NCI-H1417 treated with DMSO at 0.1 percent for 48 hours (cell line): ENCODE data around the gene CCPG1.
A peak's percentile ranks its signal among the peaks of the same experiment; 100 is the strongest.

Source experiments
- DNase-seq: peaks from one replicate; lab custom pipeline; 2025; lab: John Stamatoyannopoulos, UW

CCPG1 gene

DNA sequence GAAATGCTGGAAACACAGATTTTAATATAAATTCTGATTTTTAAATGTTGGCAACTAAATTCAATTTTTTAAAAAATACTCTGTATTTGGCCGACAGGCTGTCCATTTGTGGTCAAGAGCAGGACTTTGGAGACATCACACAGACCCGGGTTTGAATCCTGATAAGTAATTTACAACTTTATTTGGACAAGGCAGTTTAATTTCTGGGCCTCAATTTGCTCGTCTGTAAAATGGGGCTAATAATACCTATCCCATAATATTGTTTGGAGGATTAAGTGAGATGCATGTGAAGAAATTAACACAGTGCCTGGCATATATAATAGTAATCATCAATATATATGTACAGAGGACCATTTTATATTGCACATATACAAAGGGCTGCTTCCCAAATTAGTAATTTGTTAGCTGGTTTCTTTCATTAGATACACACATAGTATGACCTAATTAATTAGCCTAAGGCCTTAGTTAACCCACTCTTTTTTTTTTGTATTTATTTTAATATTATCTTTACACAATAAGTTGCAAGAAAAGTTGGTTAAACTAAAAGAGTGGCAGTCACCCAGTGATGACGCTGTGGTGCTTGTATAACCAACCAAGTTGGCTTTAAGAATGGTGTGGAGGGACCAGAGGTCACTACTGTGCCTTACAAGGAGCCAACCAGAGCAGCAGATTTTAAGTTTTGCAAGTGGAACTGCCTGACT, 88.5 kb downstream of the CCPG1 start:
- DNase-seq = no peak

DNA sequence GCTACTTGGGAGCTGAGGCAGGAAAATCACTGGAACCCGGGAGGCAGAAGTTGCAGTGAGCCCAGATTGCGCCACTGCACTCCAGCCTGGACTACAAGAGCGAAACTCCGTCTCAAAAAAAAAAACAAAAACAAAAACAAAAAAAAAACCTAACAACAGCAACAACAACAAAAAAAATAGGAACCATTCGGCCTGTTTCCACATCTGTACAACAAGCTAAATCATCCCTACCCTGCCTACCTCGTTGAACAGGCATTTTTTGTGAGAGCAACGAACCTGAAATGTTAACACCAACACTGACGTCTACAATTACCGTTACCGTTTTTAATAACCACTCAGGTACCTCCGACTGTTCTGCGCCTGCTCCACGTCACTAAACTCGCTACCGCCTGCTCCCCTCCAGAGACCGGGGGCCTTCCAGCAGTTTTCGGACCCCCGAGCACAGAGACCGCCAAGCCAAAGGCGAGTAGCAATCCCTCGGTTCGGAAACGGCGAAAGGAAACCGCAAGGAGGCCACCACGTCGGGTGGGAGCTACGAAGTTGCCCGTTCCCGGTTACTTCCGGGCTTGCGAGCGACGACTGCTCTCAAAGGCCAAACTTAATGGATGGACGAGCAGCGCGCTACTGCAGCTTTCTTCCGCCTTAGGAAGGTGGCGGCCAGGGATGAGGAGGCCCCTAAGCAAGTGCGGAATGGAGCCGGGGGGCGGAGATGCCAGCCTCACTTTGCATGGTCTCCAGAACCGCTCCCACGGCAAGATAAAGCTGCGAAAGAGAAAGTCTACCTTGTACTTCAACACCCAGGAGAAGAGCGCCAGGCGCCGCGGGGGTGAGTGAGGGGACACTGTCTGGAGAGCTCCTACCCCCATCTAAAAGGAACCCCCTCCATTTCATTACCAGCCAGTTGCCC, 89.3 kb downstream of the CCPG1 start, which contains the start of the genes PIGB and PIGBOS1:
Gene PIGB, plus strand, starts transcription at position 635 of the 907 bp plus-strand sequence. Its CDS starts 29 bp downstream, at position 664.
Gene PIGBOS1, minus strand, starts transcription at position 536 of the 907 bp plus-strand sequence. CDS start 1,331 bp downstream, outside the sequence.
- DNase-seq = peak; percentile 22
